H9 (cell line): ENCODE measurements around the gene NEXN. TPM values are rescaled to one million over a fixed set of nuclear protein-coding genes. Genes with fewer than 3 reads are reported as not detected.

Source experiments
- DNase-seq: peaks from one replicate; pipeline ENCODE4 v3.0.0-alpha.2; 2017
- H2AFZ ChIP-seq: one replicate; pipeline ENCODE4 v1.6.1; 2013; ENCODE audit warnings: mild to moderate bottlenecking, low read length, control low read depth, moderate library complexity
- H2AK5ac ChIP-seq: 2 replicates; pipeline ENCODE4 v1.6.1; 2013; ENCODE audit warnings: low read length, control low read depth, mixed read lengths; ENCODE audit not compliant: insufficient read length
- H2BK120ac ChIP-seq: one replicate; pipeline ENCODE4 v1.6.1; 2013; ENCODE audit warnings: low read depth, mild to moderate bottlenecking, low read length, control low read depth, inconsistent platforms; ENCODE audit not compliant: poor library complexity, severe bottlenecking
- H2BK12ac ChIP-seq: 2 replicates; pipeline ENCODE4 v1.6.1; 2013; ENCODE audit warnings: low read length, control low read depth, mixed read lengths, low read depth; ENCODE audit not compliant: insufficient read length
- H2BK15ac ChIP-seq: 2 replicates; pipeline ENCODE4 v1.6.1; 2013; ENCODE audit warnings: low read depth, low read length, control low read depth
- H2BK20ac ChIP-seq: one replicate; pipeline ENCODE4 v1.6.1; 2013; ENCODE audit warnings: low read depth, mild to moderate bottlenecking, low read length, control low read depth, inconsistent platforms; ENCODE audit not compliant: poor library complexity, severe bottlenecking
- H2BK5ac ChIP-seq: 2 replicates; pipeline ENCODE4 v1.6.1; 2013; ENCODE audit warnings: low read length, control low read depth, mixed read lengths; ENCODE audit not compliant: insufficient read length
- H3K14ac ChIP-seq: 2 replicates; pipeline ENCODE4 v1.6.1; 2013; ENCODE audit warnings: low read length, control low read depth; ENCODE audit not compliant: insufficient read depth
- H3K18ac ChIP-seq: 2 replicates; pipeline ENCODE4 v1.6.1; 2013; ENCODE audit warnings: low read depth, mild to moderate bottlenecking, mixed read lengths, low read length, control low read depth; ENCODE audit not compliant: insufficient read length
- H3K23ac ChIP-seq: 2 replicates; pipeline ENCODE4 v1.6.1; 2013; ENCODE audit warnings: low read length, control low read depth, mixed read lengths, low read depth; ENCODE audit not compliant: insufficient read length
- H3K23me2 ChIP-seq: 2 replicates; pipeline ENCODE4 v1.6.1; 2013; ENCODE audit warnings: low read depth, mild to moderate bottlenecking, mixed read lengths, low read length, control low read depth; ENCODE audit not compliant: insufficient read length, poor library complexity, severe bottlenecking
- H3K27ac ChIP-seq: 2 replicates; pipeline ENCODE4 v1.5.1; 2013; ENCODE audit warnings: low read length, control low read depth, mixed read lengths, low read depth; ENCODE audit not compliant: insufficient read length
- H3K27me3 ChIP-seq: 2 replicates; pipeline ENCODE4 v1.6.1; 2013; ENCODE audit warnings: low read length, control low read depth, inconsistent platforms; ENCODE audit not compliant: insufficient read depth
- H3K4ac ChIP-seq: 2 replicates; pipeline ENCODE4 v1.6.1; 2013; ENCODE audit warnings: low read depth, mild to moderate bottlenecking, control low read depth, inconsistent platforms, low read length, moderate library complexity
- H3K4me1 ChIP-seq: 2 replicates; pipeline ENCODE4 v1.6.1; 2013; ENCODE audit warnings: low read length, control low read depth, inconsistent platforms; ENCODE audit not compliant: insufficient read depth
- H3K4me2 ChIP-seq: 2 replicates; pipeline ENCODE4 v1.6.1; 2013; ENCODE audit warnings: low read length, control low read depth, mixed read lengths; ENCODE audit not compliant: insufficient read length, insufficient read depth
- H3K56ac ChIP-seq: 2 replicates; pipeline ENCODE4 v1.6.1; 2013; ENCODE audit warnings: low read depth, mild to moderate bottlenecking, mixed read lengths, low read length, control low read depth; ENCODE audit not compliant: insufficient read length
- H3K79me1 ChIP-seq: 2 replicates; pipeline ENCODE4 v1.6.1; 2013; ENCODE audit warnings: low read depth, mild to moderate bottlenecking, moderate library complexity, low read length, control low read depth, inconsistent platforms; ENCODE audit not compliant: insufficient read depth, poor library complexity, severe bottlenecking
- H3K79me2 ChIP-seq: 2 replicates; pipeline ENCODE4 v1.6.1; 2013; ENCODE audit warnings: low read length, control low read depth, inconsistent platforms; ENCODE audit not compliant: insufficient read depth
- H3K9ac ChIP-seq: 2 replicates; pipeline ENCODE4 v1.6.1; 2013; ENCODE audit warnings: low read length, control low read depth, mixed read lengths; ENCODE audit not compliant: insufficient read length; ENCODE audit errors: extremely low read depth
- H3K9me3 ChIP-seq: one replicate; pipeline ENCODE4 v1.6.1; 2013; ENCODE audit warnings: low read depth, low read length, inconsistent platforms; ENCODE audit not compliant: control insufficient read depth
- H3T11ph ChIP-seq: one replicate; pipeline ENCODE4 v1.6.1; 2013; ENCODE audit warnings: mild to moderate bottlenecking, low read length, control low read depth, inconsistent platforms
- H4K20me1 ChIP-seq: one replicate; pipeline ENCODE4 v1.6.1; 2013; ENCODE audit not compliant: control insufficient read depth, insufficient read length, insufficient read depth
- H4K5ac ChIP-seq: 2 replicates; pipeline ENCODE4 v1.6.1; 2013; ENCODE audit warnings: low read depth, mild to moderate bottlenecking, mixed read lengths, low read length, control low read depth; ENCODE audit not compliant: insufficient read length
- H4K8ac ChIP-seq: replicated peaks from 2 replicates; pipeline ENCODE4 v1.6.1; 2013; ENCODE audit warnings: low read length, control low read depth, mixed read lengths, low read depth; ENCODE audit not compliant: insufficient read length
- H4K91ac ChIP-seq: 2 replicates; pipeline ENCODE4 v1.6.1; 2013; ENCODE audit warnings: low read depth, mild to moderate bottlenecking, moderate library complexity, mixed read lengths, low read length, control low read depth; ENCODE audit not compliant: insufficient read length
- H3K27ac Mint-ChIP-seq, 3 experiments: 2 replicates in 2 of 3; 3 replicates in 1 of 3; pipeline ENCODE4 v1.8.0; 2020 to 2021; ENCODE audit warnings: mixed read lengths in 3 of 3, mild to moderate bottlenecking in 1 of 3, moderate library complexity in 1 of 3
- H3K27me3 Mint-ChIP-seq: 2 replicates; pipeline ENCODE4 v1.8.0; 2021; ENCODE audit warnings: low read depth, mild to moderate bottlenecking, moderate library complexity, mixed read lengths
- H3K36me3 Mint-ChIP-seq, 3 experiments: 2 replicates in 2 of 3; 3 replicates in 1 of 3; pipeline ENCODE4 v1.8.0; 2020 to 2021; ENCODE audit warnings: low read depth in 3 of 3, mixed read lengths in 3 of 3; ENCODE audit not compliant: insufficient read depth in 1 of 3
- H3K4me1 Mint-ChIP-seq, 2 experiments: 2 replicates each; pipeline ENCODE4 v1.8.0; 2020; ENCODE audit warnings: mixed read lengths in 2 of 2
- H3K4me3 Mint-ChIP-seq, 2 experiments: 2 replicates in 1 of 2; 3 replicates in 1 of 2; pipeline ENCODE4 v1.8.0; 2020 to 2021; ENCODE audit warnings: mild to moderate bottlenecking in 2 of 2, mixed read lengths in 2 of 2, moderate library complexity in 1 of 2
- H3K9me3 Mint-ChIP-seq, 2 experiments: 2 replicates in 1 of 2; 3 replicates in 1 of 2; pipeline ENCODE4 v1.8.0; 2020; ENCODE audit warnings: mild to moderate bottlenecking in 2 of 2, mixed read lengths in 2 of 2, moderate library complexity in 1 of 2
- WGBS: extraction: QIAGEN DNeasy Blood & Tissue Kit; methylation state at CpG from one replicate; pipeline ENCODE4 v1.1.7; 2013; ENCODE audit warnings: missing lambda C conversion rate, low lambda C conversion rate, mixed read lengths; ENCODE audit not compliant: insufficient read length; ENCODE audit errors: extremely low coverage; 5-methylcytosine and 5-hydroxymethylcytosine counted together
- total RNA-seq: library from RNA; stranded (reverse); gene quantifications from 2 replicates; pipeline ENCODE4 v1.2.1, GENCODE V29; 2021
- TF ChIP-seq, protein P1 (sequence below): fragments of 200-600 bp; sonication (generic); conservative IDR thresholded peaks from 3 replicates; pipeline ENCODE4 v1.8.0; 2021; ENCODE audit warnings: antibody characterized with exemption, mild to moderate bottlenecking

NEXN gene
- total RNA-seq, 1 experiment from 2014 or later: 3.2 TPM

DNA sequence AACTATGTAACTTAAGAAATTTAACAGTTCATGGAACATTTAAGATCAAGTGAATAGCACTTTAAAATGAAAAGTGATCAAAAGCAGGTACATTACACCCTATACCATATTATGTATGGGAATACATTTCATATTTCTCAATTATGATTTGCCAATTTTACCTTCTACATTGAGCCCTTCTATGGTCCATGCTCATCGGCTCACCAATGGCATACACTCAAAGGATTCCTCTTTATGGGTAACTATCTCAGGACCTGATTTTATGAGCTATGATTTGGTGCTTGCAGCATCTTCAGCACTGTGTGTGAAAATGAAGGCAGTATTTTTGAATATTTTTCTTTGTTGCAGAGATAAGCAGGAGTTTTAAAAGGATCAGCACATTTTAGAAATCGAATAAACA, 56.9 kb downstream of the NEXN start:
- Mint-ChIP-seq H3K36me3 (peaks cover 23 to 64% (median 62%) of the 10 kb centered on the region in 3 experiments; a peak in 6 of 7 replicates), H3K9me3 (no peaks in the 10 kb centered on the region), H3K27ac (0 out of 7 replicates have a peak overlapping the region, but pooled peaks of 1 of the 3 experiments have one; percentile 6), H3K4me3 (no peak overlapping the region), H3K27me3 (no peaks in the 10 kb centered on the region), H3K4me1 (0 out of 4 replicates have a peak, but pooled peaks cover 0 to 4% of the 10 kb centered on the region in 2 experiments)
- Histone ChIP-seq H3K14ac (no peak overlapping the region), H4K91ac (no peak overlapping the region), H3K18ac (no peak overlapping the region), H3K79me2 (no peaks in the 10 kb centered on the region), H2BK12ac (no peak overlapping the region), H3K4ac (no peak overlapping the region), H3T11ph (no peak overlapping the region), H3K23me2 (no peaks in the 10 kb centered on the region), H3K27ac (no peak overlapping the region), H2BK5ac (no peak overlapping the region), H2BK15ac (no peak overlapping the region), H3K56ac (no peak overlapping the region), H3K23ac (no peak overlapping the region), H3K27me3 (no peaks in the 10 kb centered on the region), H4K8ac (no peak overlapping the region), H3K9me3 (no peaks in the 10 kb centered on the region), H4K20me1 (no peaks in the 10 kb centered on the region), H3K4me1 (no peaks in the 10 kb centered on the region), H3K4me2 (no peak overlapping the region), H3K9ac (no peak overlapping the region), H4K5ac (no peak overlapping the region), H3K79me1 (no peaks in the 10 kb centered on the region), H2BK20ac (no peak overlapping the region), H2AFZ (no peak overlapping the region), H2AK5ac (no peak overlapping the region), H2BK120ac (no peak overlapping the region)
- no peak for DNase-seq
- no CpG with 5 or more reads among the region's 2 CpGs for WGBS
- TF ChIP-seq, protein P1, sequence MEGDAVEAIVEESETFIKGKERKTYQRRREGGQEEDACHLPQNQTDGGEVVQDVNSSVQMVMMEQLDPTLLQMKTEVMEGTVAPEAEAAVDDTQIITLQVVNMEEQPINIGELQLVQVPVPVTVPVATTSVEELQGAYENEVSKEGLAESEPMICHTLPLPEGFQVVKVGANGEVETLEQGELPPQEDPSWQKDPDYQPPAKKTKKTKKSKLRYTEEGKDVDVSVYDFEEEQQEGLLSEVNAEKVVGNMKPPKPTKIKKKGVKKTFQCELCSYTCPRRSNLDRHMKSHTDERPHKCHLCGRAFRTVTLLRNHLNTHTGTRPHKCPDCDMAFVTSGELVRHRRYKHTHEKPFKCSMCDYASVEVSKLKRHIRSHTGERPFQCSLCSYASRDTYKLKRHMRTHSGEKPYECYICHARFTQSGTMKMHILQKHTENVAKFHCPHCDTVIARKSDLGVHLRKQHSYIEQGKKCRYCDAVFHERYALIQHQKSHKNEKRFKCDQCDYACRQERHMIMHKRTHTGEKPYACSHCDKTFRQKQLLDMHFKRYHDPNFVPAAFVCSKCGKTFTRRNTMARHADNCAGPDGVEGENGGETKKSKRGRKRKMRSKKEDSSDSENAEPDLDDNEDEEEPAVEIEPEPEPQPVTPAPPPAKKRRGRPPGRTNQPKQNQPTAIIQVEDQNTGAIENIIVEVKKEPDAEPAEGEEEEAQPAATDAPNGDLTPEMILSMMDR: no peak
